Small intestine (tissue), 16 donors: ENCODE data around the gene CLDN1. TPM values are rescaled to one million over a fixed set of nuclear protein-coding genes. Genes with fewer than 3 reads are reported as not detected.

Source experiments
- DNase-seq, 2 donors: peaks; one replicate each; pipeline versions ENCODE4 v3.0.0 to v3.0.0-alpha.2; 2013
- FAIRE-seq: peaks from 2 replicates; lab custom pipeline; 2012; peaks lifted over from hg19 to GRCh38; lab: Jason Lieb, UNC
- H3K27ac ChIP-seq, 3 donors: one replicate each; pipeline ENCODE4 v1.5.1; 2013; ENCODE audit warnings: low read length in 2 of 3, mild to moderate bottlenecking in 2 of 3, control low read depth in 1 of 3, inconsistent platforms in 1 of 3, low read depth in 1 of 3, moderate library complexity in 1 of 3
- H3K27me3 ChIP-seq, 3 donors: one replicate each; pipeline ENCODE4 v1.6.1; 2013; ENCODE audit warnings: low read length in 3 of 3, inconsistent platforms in 1 of 3; ENCODE audit not compliant: control insufficient read depth in 3 of 3, insufficient read depth in 3 of 3
- H3K36me3 ChIP-seq, 3 donors: one replicate each; pipeline ENCODE4 v1.6.1; 2013; ENCODE audit warnings: low read length in 3 of 3, inconsistent platforms in 1 of 3, low read depth in 1 of 3, mild to moderate bottlenecking in 1 of 3, moderate library complexity in 1 of 3; ENCODE audit not compliant: control insufficient read depth in 3 of 3, insufficient read depth in 2 of 3
- H3K4me1 ChIP-seq, 3 donors: one replicate each; pipeline ENCODE4 v1.6.1; 2013; ENCODE audit warnings: low read length in 2 of 3, inconsistent platforms in 1 of 3, low read depth in 1 of 3, mild to moderate bottlenecking in 1 of 3, moderate library complexity in 1 of 3; ENCODE audit not compliant: control insufficient read depth in 3 of 3, insufficient read depth in 2 of 3
- H3K4me3 ChIP-seq, 3 donors: one replicate each; pipeline ENCODE4 v1.5.1; 2013; ENCODE audit warnings: low read length in 3 of 3, control low read depth in 1 of 3, inconsistent platforms in 1 of 3, low read depth in 1 of 3, mild to moderate bottlenecking in 1 of 3, moderate library complexity in 1 of 3
- H3K9me3 ChIP-seq, 2 donors: one replicate each; pipeline ENCODE4 v1.6.1; 2013; ENCODE audit warnings: low read depth in 1 of 2, low read length in 1 of 2; ENCODE audit not compliant: control insufficient read depth in 2 of 2, insufficient read depth in 1 of 2
- WGBS, 3 donors: extraction: QIAGEN DNeasy Blood & Tissue Kit; methylation state at CpG; one replicate each; pipeline ENCODE4 v1.1.7; 2013; 5-methylcytosine and 5-hydroxymethylcytosine counted together
- long read RNA-seq, 10 donors: transcript quantifications; one replicate each; lab custom pipeline, GENCODE V29; 2026
- polyA plus RNA-seq, 4 donors: library from polyadenylated mRNA; stranded (reverse) in 3 of 4; unstranded in 1 of 4; fragments of 200-250 nt in 3 of 4; fragments of 120-200 nt in 1 of 4; gene quantifications; one replicate each; pipeline versions ENCODE4 v1.2.1 to v1.2.3, GENCODE V29; 2013
- donor health status: healthy with polysubstance abuse.
- donor health status: control.
- donor health status: control.
- donor health status: Bipolar disorder and iron deficiency.
- donor health status: healthy.

The CLDN1 gene
- 10 to 100 TPM in 1 of 4 donors, 1 to 10 TPM in 1, under 1 TPM in 1, not detected in 1; 0.45 to 16.0 (median 1.3) TPM for polyA plus RNA-seq
- long read RNA-seq, donor 1: 0 reads
- long read RNA-seq, donor 2, transcript CLDN1-201 (4 exons, 3,481 nt): major isoform, 8 of 15 reads
- long read RNA-seq, donor 2, partial matches to known transcripts: 7 of 15 reads
- long read RNA-seq, donor 2, other reads (novel, unspliced or antisense): 0 of 15 reads
- long read RNA-seq, donor 3, transcript CLDN1-201 (4 exons, 3,481 nt): major isoform, 10 of 10 reads
- long read RNA-seq, donor 3, partial matches to known transcripts: 0 of 10 reads
- long read RNA-seq, donor 3, other reads (novel, unspliced or antisense): 0 of 10 reads
- long read RNA-seq, donor 4: 0 reads
- long read RNA-seq, donor 5, partial matches to known transcripts: 0 of 3 reads
- long read RNA-seq, donor 5, other reads (novel, unspliced or antisense): 0 of 3 reads
- long read RNA-seq, donor 6, transcript CLDN1-201 (4 exons, 3,481 nt): major isoform, 12 of 12 reads
- long read RNA-seq, donor 6, partial matches to known transcripts: 0 of 12 reads
- long read RNA-seq, donor 6, other reads (novel, unspliced or antisense): 0 of 12 reads
- long read RNA-seq, donor 7: 0 reads
- long read RNA-seq, donor 8, partial matches to known transcripts: 0 of 2 reads
- long read RNA-seq, donor 8, other reads (novel, unspliced or antisense): 0 of 2 reads
- long read RNA-seq, donor 9: 0 reads
- long read RNA-seq, donor 10, transcript CLDN1-201 (4 exons, 3,481 nt): major isoform, 10 of 10 reads
- long read RNA-seq, donor 10, partial matches to known transcripts: 0 of 10 reads
- long read RNA-seq, donor 10, other reads (novel, unspliced or antisense): 0 of 10 reads

- peak; percentile 73 to 91 for DNase-seq
- H3K27me3 ChIP-seq: peaks cover 0 to 4% (median 0%) of the 10 kb centered on the region in 3 donors
- H3K4me1 ChIP-seq: no peaks in the 10 kb centered on the region
- peak within 1 kb of the TSS in 1 of 3 donors; percentile 75 for H3K27ac ChIP-seq
- 3 to 5% (median 4%) methylated on average over 61 to 64 of the region's 64 CpGs for WGBS, 3 donors
- peak within 1 kb of the TSS; percentile 9 to 56 (median 38) for H3K4me3 ChIP-seq
- FAIRE-seq: no peak
- no peaks in the 10 kb centered on the region for H3K36me3 ChIP-seq
- no peaks in the 10 kb centered on the region for H3K9me3 ChIP-seq
Observed at GRCh38 chr3:190321789-190322603, at the start of gene CLDN1. Gene CLDN1, minus strand, starts transcription at chr3:190322446. Its CDS starts 240 bp downstream, at chr3:190322206.

- Histone ChIP-seq H3K4me3 (no peak overlapping the region), H3K27ac (no peak overlapping the region), H3K36me3 (no peaks in the 10 kb centered on the region), H3K4me1 (peaks cover 0 to 2% (median 0%) of the 10 kb centered on the region in 3 donors), H3K9me3 (no peaks in the 10 kb centered on the region), H3K27me3 (no peaks in the 10 kb centered on the region)
- WGBS, 3 donors: 47 to 72% (median 60%) methylated on average over 2 of the region's 2 CpGs
- DNase-seq: no peak
- FAIRE-seq: no peak
Observed at GRCh38 chr3:190371152-190371551, 48.9 kb upstream of the CLDN1 start.

GRCh38 chr3:190370369-190370768, 48.1 kb upstream of the CLDN1 start:
- Histone ChIP-seq H3K27ac (no peak overlapping the region), H3K9me3 (no peaks in the 10 kb centered on the region), H3K27me3 (no peaks in the 10 kb centered on the region), H3K4me1 (peaks cover 0 to 2% (median 0%) of the 10 kb centered on the region in 3 donors), H3K36me3 (no peaks in the 10 kb centered on the region), H3K4me3 (no peak overlapping the region)
- WGBS, 3 donors: 80 to 91% (median 89%) methylated on average over 2 of the region's 2 CpGs
- FAIRE-seq: no peak
- DNase-seq: no peak

- H3K9me3 ChIP-seq: no peaks in the 10 kb centered on the region
- no peak for DNase-seq
- no peaks in the 10 kb centered on the region for H3K27me3 ChIP-seq
- H3K36me3 ChIP-seq: no peaks in the 10 kb centered on the region
- no peak overlapping the region for H3K4me3 ChIP-seq
- no peak overlapping the region for H3K27ac ChIP-seq
- no peak for FAIRE-seq
- 78 to 81% (median 79%) methylated on average over 5 of the region's 5 CpGs for WGBS, 3 donors
- H3K4me1 ChIP-seq: peaks cover 0 to 2% (median 0%) of the 10 kb centered on the region in 3 donors
Observed at GRCh38 chr3:190369668-190370295, 47.5 kb upstream of the CLDN1 start.

GRCh38 chr3:190368881-190369280, 46.6 kb upstream of the CLDN1 start:
- Histone ChIP-seq H3K27me3 (no peaks in the 10 kb centered on the region), H3K4me1 (peaks cover 0 to 2% (median 0%) of the 10 kb centered on the region in 3 donors), H3K4me3 (no peak overlapping the region), H3K36me3 (no peaks in the 10 kb centered on the region), H3K27ac (no peak overlapping the region), H3K9me3 (no peaks in the 10 kb centered on the region)
- no peak for DNase-seq
- no peak for FAIRE-seq

- no peak for FAIRE-seq
- 45 to 75% (median 64%) methylated on average over 2 of the region's 2 CpGs for WGBS, 3 donors
- H3K4me3 ChIP-seq: no peak overlapping the region
- H3K27ac ChIP-seq: no peak overlapping the region
- no peaks in the 10 kb centered on the region for H3K27me3 ChIP-seq
- DNase-seq: no peak
- no peaks in the 10 kb centered on the region for H3K36me3 ChIP-seq
- no peaks in the 10 kb centered on the region for H3K4me1 ChIP-seq
- H3K9me3 ChIP-seq: no peaks in the 10 kb centered on the region
Observed at GRCh38 chr3:190366133-190366532, 43.9 kb upstream of the CLDN1 start.

- no peaks in the 10 kb centered on the region for H3K4me1 ChIP-seq
- FAIRE-seq: no peak
- H3K4me3 ChIP-seq: no peak overlapping the region
- no peaks in the 10 kb centered on the region for H3K9me3 ChIP-seq
- no peaks in the 10 kb centered on the region for H3K27me3 ChIP-seq
- H3K36me3 ChIP-seq: no peaks in the 10 kb centered on the region
- DNase-seq: no peak
- WGBS, 3 donors: 79 to 91% (median 81%) methylated on average over 9 of the region's 9 CpGs
- no peak overlapping the region for H3K27ac ChIP-seq
Observed at GRCh38 chr3:190362258-190362657, 40.0 kb upstream of the CLDN1 start.
